Measurements from ENCODE around the gene KRTAP5-4. TPM values are rescaled to one million over a fixed set of nuclear protein-coding genes. Genes with fewer than 3 reads are reported as not detected.

Gene KRTAP5-4
- total RNA-seq, 1 donor from 2014 or later = not detected

DNA sequence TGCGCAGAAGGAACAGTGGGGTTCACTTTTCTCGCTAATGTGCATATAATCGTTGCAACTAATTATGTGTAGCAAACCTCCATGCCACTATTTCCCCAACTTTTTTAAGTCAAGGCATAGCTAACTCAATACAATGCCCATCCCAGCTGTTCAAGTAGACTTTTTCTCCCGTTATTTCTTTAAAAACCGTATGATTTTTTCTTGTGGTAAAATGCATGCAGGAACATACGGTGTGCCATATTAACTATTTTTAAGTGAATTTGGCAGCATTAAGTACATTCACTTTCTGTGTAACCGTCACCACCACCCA lies 47.0 kb downstream of the KRTAP5-4 start:
- H4K20me1 ChIP-seq (ENCODE audit: insufficient read depth, low read length) = peaks cover 26% of the 10 kb centered on the region
- no peaks in the 10 kb centered on the region for H3K9me3 ChIP-seq (ENCODE audit: insufficient read depth, low read depth, low read length)
- Mint-ChIP-seq H3K4me1 (ENCODE audit: low read depth, unreplicated experiment) (no peaks in the 10 kb centered on the region), H3K27me3 (ENCODE audit: low read depth, unreplicated experiment) (peaks cover 27% of the 10 kb centered on the region), H3K4me3 (ENCODE audit: unreplicated experiment) (peak overlapping the region; percentile 69), H3K27ac (ENCODE audit: unreplicated experiment) (no peak overlapping the region), H3K36me3 (ENCODE audit: low read depth, unreplicated experiment) (peaks cover 7% of the 10 kb centered on the region), H3K9me3 (ENCODE audit: unreplicated experiment) (peaks cover 10% of the 10 kb centered on the region)
- H3K79me2 ChIP-seq (ENCODE audit: insufficient read depth, low read length) = peaks cover 15% of the 10 kb centered on the region
- H3K4me2 ChIP-seq (ENCODE audit: low read length) = peak overlapping the region; percentile 81
- peaks cover 14% of the 10 kb centered on the region for H3K27me3 ChIP-seq (ENCODE audit: insufficient read depth, low read length)
- H3K27ac ChIP-seq (ENCODE audit: low read depth, low read length) = no peak overlapping the region
- FAIRE-seq (no peak), DNase-seq (ENCODE audit: low read depth) (no peak)
- H3K36me3 ChIP-seq (ENCODE audit: insufficient read depth, low read length) = no peaks in the 10 kb centered on the region
- H3K4me3 ChIP-seq (ENCODE audit: insufficient read depth, low read depth, low read length) = no peak overlapping the region
- TF ChIP-seq, protein P1, sequence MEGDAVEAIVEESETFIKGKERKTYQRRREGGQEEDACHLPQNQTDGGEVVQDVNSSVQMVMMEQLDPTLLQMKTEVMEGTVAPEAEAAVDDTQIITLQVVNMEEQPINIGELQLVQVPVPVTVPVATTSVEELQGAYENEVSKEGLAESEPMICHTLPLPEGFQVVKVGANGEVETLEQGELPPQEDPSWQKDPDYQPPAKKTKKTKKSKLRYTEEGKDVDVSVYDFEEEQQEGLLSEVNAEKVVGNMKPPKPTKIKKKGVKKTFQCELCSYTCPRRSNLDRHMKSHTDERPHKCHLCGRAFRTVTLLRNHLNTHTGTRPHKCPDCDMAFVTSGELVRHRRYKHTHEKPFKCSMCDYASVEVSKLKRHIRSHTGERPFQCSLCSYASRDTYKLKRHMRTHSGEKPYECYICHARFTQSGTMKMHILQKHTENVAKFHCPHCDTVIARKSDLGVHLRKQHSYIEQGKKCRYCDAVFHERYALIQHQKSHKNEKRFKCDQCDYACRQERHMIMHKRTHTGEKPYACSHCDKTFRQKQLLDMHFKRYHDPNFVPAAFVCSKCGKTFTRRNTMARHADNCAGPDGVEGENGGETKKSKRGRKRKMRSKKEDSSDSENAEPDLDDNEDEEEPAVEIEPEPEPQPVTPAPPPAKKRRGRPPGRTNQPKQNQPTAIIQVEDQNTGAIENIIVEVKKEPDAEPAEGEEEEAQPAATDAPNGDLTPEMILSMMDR (IDR thresholded peaks at IDR 0.05; ENCODE audit: insufficient read depth, low read depth, low read length) = no peak
- no peak for TF ChIP-seq EZH2 (IDR thresholded peaks at IDR 0.05; ENCODE audit: insufficient read depth, low read length)
- H2AFZ ChIP-seq (ENCODE audit: low read depth, low read length) = no peak overlapping the region
- no peaks in the 10 kb centered on the region for H3K4me1 ChIP-seq (ENCODE audit: insufficient read depth, low read length)
- no peak overlapping the region for H3K9ac ChIP-seq (ENCODE audit: low read length)

DNA sequence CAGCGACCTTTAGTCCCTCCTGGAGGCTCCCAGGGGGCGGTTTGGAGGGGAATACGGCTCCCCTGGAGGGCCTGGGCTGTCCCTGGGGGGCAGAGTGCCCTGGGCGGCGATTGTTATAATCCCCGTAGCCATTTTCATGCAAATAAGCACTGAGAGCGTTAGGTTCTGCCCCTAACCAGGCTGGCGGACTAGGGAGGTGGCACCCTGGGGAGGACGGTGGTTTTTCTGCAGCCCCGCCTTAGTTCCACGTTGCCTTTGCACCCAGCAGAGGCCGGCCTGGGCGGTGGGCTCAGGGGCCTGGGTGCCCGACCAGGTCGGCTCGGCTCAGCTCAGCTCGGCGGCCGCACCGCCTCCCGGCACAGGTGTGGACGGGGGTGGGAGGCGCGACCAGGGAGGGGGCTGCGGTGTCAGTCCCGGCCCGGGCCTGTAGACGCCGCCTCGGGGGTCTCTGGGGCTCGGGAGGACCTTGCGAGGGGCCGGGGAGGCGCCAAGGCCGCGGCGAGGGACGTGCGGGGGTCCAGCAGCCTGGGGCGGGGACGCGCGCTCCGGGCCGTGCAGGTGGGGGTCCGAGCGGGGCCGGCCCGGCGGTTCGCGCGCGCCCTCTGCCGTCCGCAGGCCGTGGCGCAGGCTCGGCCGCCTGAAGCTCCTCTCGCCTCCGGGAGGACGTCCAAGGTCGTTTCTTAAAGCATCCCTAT lies 47.6 kb downstream of the KRTAP5-4 start:
- Mint-ChIP-seq H3K9me3 (ENCODE audit: unreplicated experiment) (peaks cover 10% of the 10 kb centered on the region), H3K27ac (ENCODE audit: unreplicated experiment) (no peak overlapping the region), H3K27me3 (ENCODE audit: low read depth, unreplicated experiment) (peaks cover 27% of the 10 kb centered on the region), H3K4me3 (ENCODE audit: unreplicated experiment) (peak overlapping the region; percentile 69), H3K36me3 (ENCODE audit: low read depth, unreplicated experiment) (peaks cover 9% of the 10 kb centered on the region), H3K4me1 (ENCODE audit: low read depth, unreplicated experiment) (peaks cover 3% of the 10 kb centered on the region)
- no peaks in the 10 kb centered on the region for H3K9me3 ChIP-seq (ENCODE audit: insufficient read depth, low read depth, low read length)
- FAIRE-seq (no peak), DNase-seq (ENCODE audit: low read depth) (no peak)
- H3K9ac ChIP-seq (ENCODE audit: low read length) = no peak overlapping the region
- no peak overlapping the region for H2AFZ ChIP-seq (ENCODE audit: low read depth, low read length)
- H3K79me2 ChIP-seq (ENCODE audit: insufficient read depth, low read length) = peaks cover 20% of the 10 kb centered on the region
- H3K27ac ChIP-seq (ENCODE audit: low read depth, low read length) = no peak overlapping the region
- peaks cover 31% of the 10 kb centered on the region for H4K20me1 ChIP-seq (ENCODE audit: insufficient read depth, low read length)
- H3K4me2 ChIP-seq (ENCODE audit: low read length) = peak overlapping the region; percentile 81
- peak; percentile 23 for TF ChIP-seq EZH2 (IDR thresholded peaks at IDR 0.05; ENCODE audit: insufficient read depth, low read length)
- TF ChIP-seq, protein P1 (IDR thresholded peaks at IDR 0.05; ENCODE audit: insufficient read depth, low read depth, low read length) = peak; percentile 56
- H3K4me1 ChIP-seq (ENCODE audit: insufficient read depth, low read length) = no peaks in the 10 kb centered on the region
- peak overlapping the region; percentile 5 for H3K4me3 ChIP-seq (ENCODE audit: insufficient read depth, low read depth, low read length)
- H3K27me3 ChIP-seq (ENCODE audit: insufficient read depth, low read length) = peaks cover 14% of the 10 kb centered on the region
- H3K36me3 ChIP-seq (ENCODE audit: insufficient read depth, low read length) = no peaks in the 10 kb centered on the region

DNA sequence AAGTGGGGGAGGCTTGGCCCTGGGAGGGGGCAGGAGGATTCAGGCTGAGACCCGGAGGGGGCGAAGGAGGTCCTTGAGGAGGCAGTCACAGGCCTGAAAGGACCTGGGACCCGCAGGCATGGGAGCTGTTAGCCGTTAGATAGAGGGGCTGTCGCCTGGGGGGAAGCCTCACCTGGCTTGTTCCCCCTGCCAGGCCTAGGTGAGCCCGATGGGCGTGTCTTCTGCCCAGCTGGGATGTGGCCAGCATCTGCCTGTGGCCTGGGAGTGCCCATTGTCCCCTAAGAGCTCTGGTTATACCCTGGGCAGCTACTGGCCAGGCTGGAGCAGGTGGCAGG lies 48.1 kb downstream of the KRTAP5-4 start:
- H3K4me2 ChIP-seq (ENCODE audit: low read length) = peak overlapping the region; percentile 81
- peak overlapping the region; percentile 70 for H3K4me3 Mint-ChIP-seq (ENCODE audit: unreplicated experiment)
- no peak overlapping the region for H3K27ac ChIP-seq (ENCODE audit: low read depth, low read length)
- no peak overlapping the region for H3K9ac ChIP-seq (ENCODE audit: low read length)
- peaks cover 24% of the 10 kb centered on the region for H3K27me3 Mint-ChIP-seq (ENCODE audit: low read depth, unreplicated experiment)
- peaks cover 7% of the 10 kb centered on the region for H3K9me3 Mint-ChIP-seq (ENCODE audit: unreplicated experiment)
- peaks cover 10% of the 10 kb centered on the region for H3K36me3 Mint-ChIP-seq (ENCODE audit: low read depth, unreplicated experiment)
- H4K20me1 ChIP-seq (ENCODE audit: insufficient read depth, low read length) = peaks cover 37% of the 10 kb centered on the region
- no peak overlapping the region for H2AFZ ChIP-seq (ENCODE audit: low read depth, low read length)
- no peak for FAIRE-seq
- H3K4me3 ChIP-seq (ENCODE audit: insufficient read depth, low read depth, low read length) = no peak overlapping the region
- peak; percentile 15 for TF ChIP-seq EZH2 (IDR thresholded peaks at IDR 0.05; ENCODE audit: insufficient read depth, low read length)
- TF ChIP-seq, protein P1 (IDR thresholded peaks at IDR 0.05; ENCODE audit: insufficient read depth, low read depth, low read length) = no peak
- no peaks in the 10 kb centered on the region for H3K4me1 ChIP-seq (ENCODE audit: insufficient read depth, low read length)
- no peak overlapping the region for H3K27ac Mint-ChIP-seq (ENCODE audit: unreplicated experiment)
- H3K4me1 Mint-ChIP-seq (ENCODE audit: low read depth, unreplicated experiment) = peaks cover 5% of the 10 kb centered on the region
- DNase-seq (ENCODE audit: low read depth) = no peak
- peaks cover 14% of the 10 kb centered on the region for H3K27me3 ChIP-seq (ENCODE audit: insufficient read depth, low read length)
- no peaks in the 10 kb centered on the region for H3K9me3 ChIP-seq (ENCODE audit: insufficient read depth, low read depth, low read length)
- H3K36me3 ChIP-seq (ENCODE audit: insufficient read depth, low read length) = no peaks in the 10 kb centered on the region
- H3K79me2 ChIP-seq (ENCODE audit: insufficient read depth, low read length) = peaks cover 25% of the 10 kb centered on the region

Measured in astrocyte (in vitro differentiated cells and primary cell).